GM18909 (cell line): Measurements from ENCODE around the gene LMAN2L.

ENCODE experiments used
- ATAC-seq: cut with Tn5 transposase; IDR thresholded peaks from one replicate; pipeline ENCODE4 v1.9.1; 2021; ENCODE audit warnings: mild to moderate bottlenecking; ENCODE audit not compliant: unreplicated experiment, poor library complexity

Gene LMAN2L

DNA sequence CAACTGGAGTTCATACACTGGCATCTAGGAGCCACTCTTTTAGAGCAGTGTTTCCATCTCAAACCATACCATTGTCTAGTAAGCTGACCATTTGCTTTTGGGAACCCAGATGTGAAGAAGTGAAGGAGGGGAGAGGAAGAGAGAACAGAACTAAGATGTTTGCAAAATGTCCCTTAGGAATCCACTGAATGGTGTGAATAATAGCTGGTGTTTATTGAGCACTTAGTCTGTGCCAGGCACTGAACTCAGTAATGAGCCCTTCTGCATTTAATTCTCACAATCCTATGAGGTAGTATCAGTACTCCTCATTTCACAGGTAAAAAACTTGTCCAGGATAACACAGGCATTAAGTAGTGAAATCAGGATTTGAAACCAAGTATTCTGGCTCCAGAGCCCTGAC, 23.5 kb downstream of the LMAN2L start:
- no peak for ATAC-seq

DNA sequence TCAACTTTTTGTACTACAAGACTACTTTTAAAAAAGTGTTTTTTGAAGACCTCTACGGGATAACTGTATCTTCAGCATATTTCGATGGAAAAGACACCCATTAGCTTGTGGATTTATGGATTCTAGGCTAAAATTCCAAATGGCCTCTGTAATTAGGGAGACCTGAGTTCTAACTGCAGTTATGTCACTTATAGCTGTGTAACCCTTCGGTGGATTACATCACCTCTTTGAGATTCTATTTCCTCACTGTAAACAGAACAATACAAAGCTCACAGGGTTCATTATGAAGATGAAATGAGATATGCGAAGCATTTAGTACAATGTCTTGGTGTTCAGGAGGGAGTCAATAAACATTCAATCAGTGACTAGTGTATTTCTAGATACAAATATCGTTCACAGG, 24.2 kb downstream of the LMAN2L start:
- ATAC-seq: no peak

DNA sequence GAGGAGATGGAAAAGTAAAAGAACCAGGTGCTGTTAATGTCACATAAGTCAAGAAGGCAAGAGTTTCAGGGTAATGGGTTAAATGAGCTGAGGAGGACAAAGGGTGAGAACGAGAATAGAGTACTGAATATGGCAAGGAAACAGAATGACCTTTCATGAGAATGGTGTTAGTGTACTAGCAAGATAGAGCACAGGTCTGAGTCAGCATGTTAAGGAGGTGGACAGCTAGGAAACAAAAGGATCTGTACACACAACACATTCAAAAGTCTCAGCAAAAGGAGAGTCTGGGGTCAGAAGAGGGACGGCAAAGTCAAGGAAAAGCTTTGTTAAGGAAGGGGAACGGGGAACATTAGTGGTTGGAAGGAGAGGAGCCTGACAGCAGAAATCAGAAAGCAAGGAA, 28.9 kb downstream of the LMAN2L start:
- ATAC-seq: no peak

DNA sequence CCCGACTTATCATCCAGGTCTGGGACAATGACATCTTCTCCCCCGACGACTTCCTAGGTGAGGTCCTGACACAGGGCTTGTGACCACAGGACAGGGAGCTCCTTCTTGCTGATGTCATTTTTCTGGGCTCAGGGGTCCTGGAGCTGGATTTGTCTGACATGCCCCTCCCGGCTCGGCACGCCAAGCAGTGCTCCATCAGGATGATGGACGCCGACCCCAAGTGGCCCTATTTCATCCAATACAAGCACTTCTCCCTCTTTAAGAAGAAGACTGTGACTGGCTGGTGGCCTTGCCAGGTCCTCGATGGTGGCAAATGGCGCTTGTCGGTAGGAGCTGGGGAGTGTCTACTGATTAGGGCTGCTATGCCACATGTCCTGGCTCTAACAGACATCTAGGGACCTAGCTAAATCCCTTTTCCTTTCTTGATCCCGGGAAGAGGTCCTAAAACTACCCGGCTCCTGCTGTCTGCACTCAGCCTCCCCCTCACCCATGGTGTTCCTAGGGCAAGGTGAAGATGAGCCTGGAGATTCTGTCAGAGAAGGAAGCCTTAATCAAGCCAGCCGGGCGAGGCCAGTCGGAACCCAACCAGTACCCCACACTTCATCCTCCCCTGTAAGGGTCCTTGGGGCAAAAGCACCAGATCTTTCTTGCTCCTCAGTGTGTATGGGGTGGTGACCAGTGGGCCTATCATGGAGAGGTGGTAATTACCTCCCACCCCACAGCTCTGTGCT, 36.7 kb downstream of the LMAN2L start:
- no peak for ATAC-seq

DNA sequence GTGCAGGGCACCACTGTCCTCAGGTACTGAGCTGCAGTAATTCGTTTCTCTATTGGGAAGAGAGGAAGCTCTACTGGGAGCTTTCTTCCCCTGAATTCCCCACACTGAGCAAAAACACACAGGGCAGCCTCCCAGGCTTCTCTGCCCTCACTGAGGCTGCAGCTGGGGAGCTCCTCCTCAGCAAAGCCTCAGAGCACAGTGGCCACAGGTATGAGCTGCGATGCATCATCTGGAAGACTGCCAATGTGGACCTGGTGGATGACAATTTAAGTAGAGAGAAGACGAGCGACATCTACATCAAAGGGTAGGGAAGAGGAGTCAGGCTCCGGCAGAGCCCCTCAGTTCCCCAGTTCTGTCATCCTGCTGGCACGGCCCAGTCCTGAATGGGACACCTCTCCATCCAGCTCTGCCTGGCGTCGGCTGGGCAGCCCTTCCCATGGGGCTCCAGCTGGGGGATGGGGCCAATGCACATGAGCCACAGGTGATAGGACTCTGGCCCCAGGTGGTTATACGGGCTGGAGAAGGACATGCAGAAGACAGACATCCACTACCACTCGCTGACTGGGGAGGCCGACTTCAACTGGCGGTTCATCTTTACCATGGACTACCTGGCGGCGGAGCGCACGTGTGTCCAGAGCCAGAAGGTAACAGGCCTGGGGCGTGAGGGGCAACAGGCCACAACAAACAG, 37.6 kb downstream of the LMAN2L start:
- ATAC-seq: no peak

DNA sequence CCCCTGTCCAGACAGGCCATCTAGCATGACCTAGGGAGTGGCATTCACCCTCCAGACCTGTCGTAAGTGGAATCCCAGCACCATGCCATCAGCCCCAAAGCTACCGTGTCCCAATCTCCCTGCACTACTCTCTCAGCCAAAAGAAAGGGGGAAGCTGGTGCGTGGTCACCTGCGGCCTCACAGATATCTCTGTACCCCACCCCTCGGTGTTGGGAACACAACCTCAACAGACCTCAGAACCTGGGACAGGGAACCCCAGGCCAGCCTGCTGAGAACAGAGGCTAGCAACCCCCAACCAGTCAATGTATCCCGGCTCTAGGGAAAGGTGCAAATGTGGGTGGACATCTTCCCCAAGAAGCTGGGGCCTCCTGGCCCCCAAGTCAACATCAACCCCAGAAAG, 38.2 kb downstream of the LMAN2L start:
- no peak for ATAC-seq

DNA sequence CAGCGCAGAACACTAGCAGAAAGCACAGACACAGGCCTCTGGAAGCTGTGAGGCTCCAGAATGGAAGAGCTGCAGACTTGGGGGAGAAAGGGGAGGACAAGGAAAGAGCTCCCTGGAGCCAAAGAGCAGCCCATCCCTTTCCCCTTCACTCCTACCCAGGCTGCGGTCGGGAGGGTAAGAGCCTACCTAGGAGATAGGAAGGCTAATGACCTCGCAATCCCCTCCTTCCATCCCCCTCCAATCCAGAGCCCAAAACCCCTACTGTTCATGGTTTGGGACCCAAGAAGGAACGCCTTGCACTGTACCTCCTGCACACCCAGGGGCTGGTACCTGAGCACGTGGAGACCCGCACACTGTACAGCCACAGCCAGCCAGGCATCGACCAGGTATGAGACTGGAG, 39.8 kb downstream of the LMAN2L start:
- ATAC-seq: no peak

DNA sequence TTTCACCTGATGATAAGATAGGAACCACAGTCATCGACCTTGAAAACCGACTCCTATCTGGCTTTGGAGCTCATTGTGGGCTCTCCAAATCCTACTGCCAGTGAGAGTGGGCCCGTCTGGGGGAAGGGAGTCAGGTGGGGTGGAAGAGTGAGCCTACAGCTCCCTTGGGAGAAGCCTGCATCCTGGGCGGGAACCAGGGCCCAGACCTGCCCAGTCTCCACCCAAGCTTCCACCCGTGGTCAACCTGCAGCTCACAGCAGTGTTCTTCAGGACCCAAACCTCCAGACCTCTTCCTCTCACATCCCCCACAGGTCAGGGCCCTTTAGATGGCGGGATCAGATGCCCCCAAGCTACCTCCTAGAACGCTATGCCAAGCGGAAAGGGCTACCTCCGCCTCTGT, 40.2 kb downstream of the LMAN2L start:
- ATAC-seq: no peak

DNA sequence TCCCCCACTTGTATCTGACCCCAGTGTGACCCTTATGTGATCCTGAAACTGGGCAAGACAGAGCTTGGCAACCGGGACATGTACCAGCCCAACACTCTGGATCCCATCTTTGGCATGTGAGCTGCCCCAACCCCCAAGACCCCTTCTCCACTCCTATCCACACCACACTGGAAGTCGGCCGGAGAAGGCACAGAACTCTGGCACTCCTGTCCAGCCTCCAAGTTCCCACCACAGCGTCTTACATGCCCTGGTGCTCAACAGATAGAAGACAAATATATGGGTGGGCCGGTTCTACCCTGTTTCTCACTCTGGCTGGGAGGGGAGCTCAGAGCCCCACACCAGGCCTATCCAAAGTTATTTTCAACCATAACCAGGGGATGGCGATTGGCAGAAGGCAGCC, 40.8 kb downstream of the LMAN2L start:
- no peak for ATAC-seq

DNA sequence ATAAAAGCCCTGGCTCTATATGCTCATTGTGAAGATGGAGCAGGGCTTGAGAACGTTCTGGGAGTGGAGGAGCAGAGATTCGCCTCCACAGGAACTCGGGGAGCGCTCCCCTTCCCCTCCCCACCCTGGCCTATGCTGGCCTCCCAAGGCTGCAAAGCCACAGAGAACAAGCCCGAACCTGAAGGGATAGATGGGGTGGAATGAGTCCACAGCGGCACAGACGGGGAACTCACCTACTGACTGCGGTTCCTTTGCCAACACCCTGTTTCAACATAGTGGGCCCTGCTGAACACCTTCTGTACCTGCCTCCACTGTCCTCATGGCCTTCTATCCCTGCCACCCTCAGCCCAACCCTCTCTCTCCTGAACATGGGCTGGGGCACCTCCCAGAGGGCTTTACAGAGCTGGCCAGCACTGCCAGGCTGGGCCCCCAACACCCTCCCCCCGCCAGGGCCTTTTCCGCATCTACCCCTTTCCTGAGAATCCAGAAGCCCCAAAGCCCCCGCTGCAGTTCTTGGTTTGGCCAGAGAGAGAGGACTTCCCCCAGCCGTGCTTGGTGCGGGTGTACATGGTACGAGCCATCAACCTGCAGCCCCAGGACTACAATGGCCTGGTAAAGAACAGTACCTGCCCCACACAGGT, 41.5 kb downstream of the LMAN2L start:
- no peak for ATAC-seq

DNA sequence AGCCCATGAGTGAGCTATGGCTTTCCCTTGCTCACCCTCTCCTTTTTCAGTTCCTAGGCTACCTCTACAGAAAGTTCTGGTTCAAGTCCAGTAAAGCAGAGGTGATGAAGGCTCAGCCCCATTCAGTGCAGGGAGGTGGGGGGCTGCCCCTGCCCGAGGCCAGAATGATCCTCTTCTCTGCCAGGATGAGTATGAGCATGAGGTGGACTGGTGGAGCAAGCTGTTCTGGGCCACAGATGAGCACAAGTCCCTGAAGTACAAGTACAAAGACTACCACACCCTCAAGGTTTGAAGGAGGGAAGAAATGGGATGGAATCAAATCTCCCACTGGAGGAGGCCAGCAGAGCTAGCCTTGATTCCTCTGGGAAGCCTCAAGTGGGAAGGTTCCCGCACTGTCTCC, 42.4 kb downstream of the LMAN2L start:
- ATAC-seq: no peak

DNA sequence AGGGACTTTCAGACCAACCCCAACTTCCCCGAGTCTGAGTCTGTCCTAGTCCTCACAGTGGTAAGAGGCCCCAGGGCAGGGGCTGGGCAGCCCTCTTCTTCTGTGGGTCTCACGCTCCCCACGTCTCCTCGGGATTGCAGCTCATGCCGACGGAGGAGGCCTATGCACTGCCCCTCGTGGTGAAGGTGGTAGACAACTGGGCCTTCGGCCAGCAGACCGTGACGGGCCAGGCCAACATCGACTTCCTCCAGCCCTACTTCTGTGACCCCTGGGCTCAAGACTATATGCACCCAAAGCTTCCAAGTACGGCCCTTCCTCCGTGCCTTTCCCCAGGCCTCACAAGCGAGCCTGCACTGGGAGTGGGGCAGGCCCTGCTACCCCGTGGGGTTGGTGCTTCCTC, 44.3 kb downstream of the LMAN2L start:
- ATAC-seq: no peak

DNA sequence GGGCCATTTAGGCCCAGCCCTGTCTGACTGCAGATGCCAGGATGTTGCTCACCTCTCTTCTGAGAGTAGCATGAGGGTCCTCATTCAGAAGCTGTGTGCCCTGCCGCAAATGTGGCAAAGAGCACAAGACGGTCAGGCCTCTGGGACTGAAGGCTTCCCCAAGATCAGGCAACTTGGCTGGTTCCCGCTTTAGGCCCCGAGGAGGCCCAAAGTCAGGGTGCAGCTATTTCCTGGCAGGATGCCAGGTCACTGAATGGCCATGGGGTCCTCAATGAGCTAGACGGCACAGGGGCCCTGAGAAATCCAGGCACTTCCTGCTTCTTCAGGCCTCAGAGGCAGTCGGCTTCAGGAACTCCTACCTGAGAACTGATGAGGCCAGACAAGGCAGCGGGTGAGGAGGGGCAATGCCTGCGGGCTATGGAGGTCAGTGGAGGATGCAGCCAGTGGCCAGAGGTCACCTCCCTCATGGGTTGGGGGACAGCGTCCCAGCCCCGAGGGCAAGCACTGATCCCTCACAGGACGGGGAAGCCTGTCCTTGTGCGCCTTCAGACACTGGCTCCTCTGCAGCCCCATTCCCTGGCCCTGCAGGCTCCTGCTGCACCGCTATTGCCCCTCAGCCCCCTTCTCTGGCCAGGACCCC, 44.9 kb downstream of the LMAN2L start:
- no peak for ATAC-seq

DNA sequence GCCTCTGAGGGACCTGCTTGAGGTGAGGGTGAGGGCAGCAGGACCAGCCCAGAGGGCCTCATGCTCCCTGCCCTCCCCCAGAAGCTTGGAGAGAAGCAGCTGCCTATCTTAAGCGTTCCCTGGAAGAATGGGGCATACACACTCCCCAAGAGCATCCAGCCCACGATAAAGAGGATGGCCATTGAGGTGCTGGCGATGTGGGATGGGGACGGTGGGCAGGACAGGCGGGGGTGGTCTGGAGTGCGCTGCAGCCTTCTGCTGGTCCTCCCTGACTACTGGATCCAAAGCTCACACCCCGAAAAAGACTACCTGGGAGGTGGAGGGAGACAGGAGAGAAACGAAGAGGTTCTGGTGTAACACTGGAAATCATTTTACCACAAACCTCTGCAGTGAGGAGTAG, 45.6 kb downstream of the LMAN2L start:
- ATAC-seq: no peak

DNA sequence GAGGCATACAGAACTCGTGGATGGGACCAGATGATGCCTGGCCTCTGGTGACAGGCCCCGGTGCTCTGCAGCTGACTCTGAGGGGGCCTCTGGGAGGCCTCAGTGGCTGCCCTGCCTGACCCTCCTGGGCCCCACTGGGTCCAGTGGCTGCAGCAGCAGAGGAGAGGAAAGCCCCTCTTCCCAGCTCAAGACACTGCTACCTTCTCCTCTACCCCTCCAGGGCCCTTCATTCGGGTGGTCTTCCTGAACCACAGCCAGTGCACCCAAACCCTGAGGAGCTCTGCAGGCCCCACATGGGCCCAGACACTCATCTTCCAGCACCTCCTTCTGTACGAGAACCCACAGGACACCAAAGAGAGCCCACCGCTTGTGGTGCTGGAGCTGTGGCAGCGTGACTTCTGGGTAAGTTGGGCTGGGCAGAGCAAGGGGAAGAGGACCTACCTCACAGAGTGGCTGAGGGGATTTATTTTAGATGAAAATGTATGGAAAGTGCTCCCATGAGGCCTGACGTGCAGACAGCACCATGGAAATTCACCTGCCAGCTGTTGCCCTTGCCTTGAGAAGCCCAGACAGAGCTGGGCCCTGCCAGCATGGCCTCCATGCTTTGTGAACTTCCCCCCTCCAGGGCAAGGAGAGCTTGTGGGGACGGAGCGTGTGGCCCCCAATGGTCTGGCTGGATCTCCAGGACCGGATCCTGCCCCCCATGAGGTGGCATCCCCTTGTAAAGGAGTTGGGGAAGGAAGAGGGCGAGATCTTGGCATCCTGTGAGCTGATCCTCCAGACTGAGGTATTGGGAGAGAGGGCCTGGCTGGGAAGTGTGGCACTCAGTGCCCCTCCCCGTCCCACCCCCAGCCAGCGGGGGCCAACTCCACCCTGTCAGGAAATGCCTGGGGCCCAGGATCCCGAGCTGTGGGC, 46.3 kb downstream of the LMAN2L start:
- ATAC-seq: no peak

DNA sequence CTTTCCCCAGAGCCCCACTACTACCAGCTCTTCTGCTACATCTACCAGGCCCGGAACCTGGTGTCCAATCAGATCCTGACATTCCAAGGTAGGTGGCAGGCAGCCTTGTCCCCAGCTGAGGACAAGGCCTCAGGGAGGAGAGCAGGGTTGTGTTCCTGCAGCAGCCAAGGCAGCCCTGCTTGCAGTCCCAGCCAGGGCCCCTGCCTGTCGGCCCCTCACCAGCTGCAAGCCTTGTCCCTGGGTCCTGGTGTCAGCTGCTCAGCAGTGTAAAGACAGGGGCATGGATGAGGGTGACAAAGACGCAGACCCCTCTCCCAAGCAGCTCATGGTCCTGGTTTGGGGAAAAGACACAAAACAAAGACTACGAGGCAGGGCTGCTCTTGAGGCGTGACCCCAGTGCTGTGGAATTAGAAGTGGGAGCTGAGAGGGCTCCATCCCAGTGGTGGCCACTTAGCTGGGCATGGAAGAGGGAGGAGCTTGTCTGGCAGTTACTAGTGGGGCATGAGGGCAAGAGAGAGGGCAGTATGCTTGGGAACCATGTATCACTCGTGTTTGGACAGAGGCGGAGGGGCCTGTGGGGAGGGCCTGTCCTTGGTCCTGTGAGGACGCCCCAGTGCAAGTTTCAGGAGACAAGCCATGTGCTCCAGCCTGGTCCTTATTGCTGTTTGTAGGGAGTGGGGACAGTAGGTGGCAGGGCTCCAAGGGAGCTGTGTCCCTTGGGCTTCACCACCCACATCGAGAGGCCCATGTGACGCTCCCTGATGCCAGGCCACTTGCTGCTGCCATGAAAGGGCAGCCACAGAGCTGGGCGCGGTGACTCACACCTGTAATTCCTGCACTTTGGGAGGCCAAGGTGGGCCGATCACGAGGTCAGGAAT, 47.5 kb downstream of the LMAN2L start:
- no peak for ATAC-seq

DNA sequence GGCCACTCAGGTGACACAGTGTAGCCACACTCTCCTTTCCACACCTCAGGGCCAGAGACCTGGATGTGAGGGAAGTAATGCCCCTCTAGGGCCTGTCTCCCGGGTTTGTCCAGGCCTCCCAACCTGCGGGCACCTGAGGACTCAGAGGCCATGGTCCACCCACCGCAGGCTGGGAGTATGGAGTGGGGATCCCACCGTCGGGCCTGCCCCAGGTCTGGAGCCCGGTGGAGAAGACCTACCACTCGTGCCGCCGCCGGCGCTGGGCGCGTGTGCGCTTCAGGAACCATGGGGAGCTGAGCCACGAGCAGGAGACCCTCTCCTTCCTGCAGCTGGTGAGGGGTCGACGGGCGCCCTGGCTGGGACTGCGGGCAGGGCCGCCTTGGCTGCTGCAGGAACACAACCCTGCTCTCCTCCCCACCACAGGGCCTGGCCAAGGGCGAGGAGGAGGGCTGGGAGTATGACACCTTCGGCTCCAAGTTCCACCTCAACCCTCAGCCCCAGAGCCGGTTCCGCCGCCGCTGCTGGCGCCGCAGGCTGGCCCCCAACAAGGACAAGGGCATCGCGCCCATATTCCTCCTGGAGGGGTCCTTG, 48.7 kb downstream of the LMAN2L start:
- ATAC-seq: no peak

DNA sequence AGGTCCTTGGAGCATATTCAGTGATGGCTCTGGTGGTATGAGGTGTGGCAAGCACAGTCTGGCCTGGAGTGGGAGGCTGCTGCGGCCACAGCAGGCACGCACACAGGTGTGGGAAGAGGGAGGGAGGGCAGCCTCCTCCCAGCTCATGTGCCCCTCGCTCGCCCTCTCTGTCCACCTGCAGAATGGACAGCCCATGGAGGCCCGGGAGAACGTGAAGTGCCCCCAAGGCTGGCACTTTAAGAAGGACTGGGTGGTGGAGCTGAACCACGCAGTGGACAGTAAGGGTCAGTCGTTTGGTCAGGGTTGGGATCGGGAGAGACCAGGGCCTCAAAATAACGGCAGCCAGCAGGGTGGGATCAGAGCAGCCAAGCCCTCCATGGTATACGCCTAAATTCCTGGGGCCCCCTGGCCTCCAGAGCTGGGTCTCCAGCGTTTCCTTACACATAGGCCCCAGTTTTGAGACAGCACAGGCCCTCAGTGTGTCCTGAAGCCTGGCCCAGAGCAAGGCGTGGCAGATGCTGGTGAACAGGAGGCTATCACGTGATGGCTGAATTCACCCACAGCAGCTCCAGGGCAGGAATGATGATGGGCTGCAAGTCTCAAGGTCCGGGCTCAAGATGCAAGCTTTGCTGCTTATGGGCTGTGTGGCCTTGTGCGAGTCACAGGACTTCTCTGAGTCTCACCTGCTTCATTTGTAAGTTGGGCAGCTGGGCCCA, 49.4 kb downstream of the LMAN2L start:
- no peak for ATAC-seq
